ENCODE measurements around the gene PPFIBP1.
"Not testable (repeated sequence)": the region's sequence is repeated elsewhere in the genome, so short reads cannot be mapped to it uniquely, and the experiment has no call there.

Gene PPFIBP1

DNA sequence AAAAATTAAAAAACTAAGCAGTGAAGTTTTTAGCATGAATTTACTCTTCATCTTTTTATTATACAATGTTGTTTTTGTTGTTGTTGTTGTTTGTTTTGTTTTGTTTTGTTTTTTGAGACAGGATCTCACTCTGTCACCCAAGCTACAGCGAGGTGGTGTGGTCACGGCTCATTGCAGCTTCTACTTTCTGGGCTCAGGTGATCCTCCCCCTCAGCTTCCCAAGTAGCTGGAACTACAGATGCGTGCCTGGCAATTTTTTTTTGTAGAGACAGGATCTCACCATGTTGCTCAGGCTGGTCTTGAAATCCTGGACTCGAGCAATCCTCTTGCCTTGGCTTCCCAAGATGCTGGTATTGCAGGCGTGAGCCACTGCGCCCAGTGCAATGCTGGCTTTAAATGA is 11.3 kb downstream of the PPFIBP1 start:
- no peak overlapping the region for H3K4me3 ChIP-seq (ENCODE audit: low read depth, low read length)
- no peak for DNase-seq (ENCODE audit: low read depth)
- TF ChIP-seq MYC (IDR thresholded peaks at IDR 0.05; ENCODE audit: low read depth, low read length) (no peak), CTCF (IDR thresholded peaks at IDR 0.05; ENCODE audit: low read depth, low read length) (no peak), POLR2A (IDR thresholded peaks at IDR 0.05; ENCODE audit: extremely low read depth, insufficient read length) (no peak)
- TF ChIP-seq, protein P1, sequence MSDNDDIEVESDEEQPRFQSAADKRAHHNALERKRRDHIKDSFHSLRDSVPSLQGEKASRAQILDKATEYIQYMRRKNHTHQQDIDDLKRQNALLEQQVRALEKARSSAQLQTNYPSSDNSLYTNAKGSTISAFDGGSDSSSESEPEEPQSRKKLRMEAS (IDR thresholded peaks at IDR 0.05; ENCODE audit: low read depth, low read length): no peak

- no peak overlapping the region for H3K4me3 ChIP-seq (ENCODE audit: low read depth, low read length)
- no peak for DNase-seq (ENCODE audit: low read depth)
- TF ChIP-seq, protein P1 (IDR thresholded peaks at IDR 0.05; ENCODE audit: low read depth, low read length): no peak
- TF ChIP-seq POLR2A (IDR thresholded peaks at IDR 0.05; ENCODE audit: extremely low read depth, insufficient read length) (no peak), CTCF (IDR thresholded peaks at IDR 0.05; ENCODE audit: low read depth, low read length) (no peak), MYC (IDR thresholded peaks at IDR 0.05; ENCODE audit: low read depth, low read length) (no peak)
These were observed 14.1 kb downstream of the PPFIBP1 start for GRCh38 chr12:27537855-27538675.

DNA sequence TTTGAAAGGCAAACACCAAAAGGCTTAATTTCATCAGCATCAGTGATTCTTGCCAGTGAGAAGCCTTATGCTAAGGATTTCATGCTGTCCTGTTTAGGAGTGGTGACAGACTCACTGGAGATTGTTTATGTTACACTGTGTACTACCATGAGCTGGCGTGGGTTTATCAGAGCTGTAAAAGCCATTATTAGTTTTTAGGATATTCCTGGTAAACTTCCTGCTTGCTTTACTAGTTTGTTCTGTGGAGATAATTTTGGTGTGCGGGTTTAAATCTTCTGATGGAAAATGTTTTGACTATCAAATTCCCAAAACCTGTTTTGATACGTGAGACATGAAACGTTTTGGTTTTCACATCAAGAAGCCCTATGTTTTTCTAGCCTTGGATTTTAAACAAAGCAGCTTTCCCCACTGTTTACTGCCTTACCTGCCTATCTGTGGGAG is 15.2 kb downstream of the PPFIBP1 start:
- no peak for DNase-seq (ENCODE audit: low read depth)

DNA sequence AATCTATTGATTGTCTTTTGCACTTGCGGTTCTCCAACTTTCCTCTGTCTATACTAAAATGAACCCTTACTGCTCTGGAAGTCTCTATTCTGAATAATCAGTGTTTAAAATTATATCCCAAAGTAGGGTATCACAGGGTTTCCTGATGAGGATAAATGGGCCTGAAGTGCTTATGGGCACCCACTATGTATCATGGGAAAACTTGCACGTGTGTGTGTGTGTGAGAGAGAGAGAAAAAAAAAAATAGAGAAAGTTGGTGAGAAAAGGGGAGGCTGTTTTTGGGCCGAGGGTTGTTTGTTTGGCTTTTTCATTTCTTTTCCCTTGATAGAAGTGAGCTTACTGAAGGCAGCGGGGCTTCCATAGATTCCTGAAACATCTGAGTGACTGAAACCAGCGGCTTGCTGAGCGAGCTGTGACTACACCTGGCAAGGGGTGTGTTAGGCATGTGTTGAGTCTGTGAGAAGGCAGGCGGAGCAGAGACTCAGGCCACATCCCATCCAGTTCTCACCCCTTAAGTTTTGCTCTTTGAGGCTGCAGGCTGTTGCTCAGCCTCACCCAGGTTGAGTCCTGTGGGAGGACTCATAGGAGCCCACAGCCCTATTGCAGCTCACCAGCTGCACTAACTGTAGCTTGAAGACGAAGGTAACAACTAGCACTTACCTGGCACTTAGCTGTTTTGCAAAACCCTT is 17.2 kb downstream of the PPFIBP1 start:
- no peak for TF ChIP-seq POLR2A (IDR thresholded peaks at IDR 0.05; ENCODE audit: extremely low read depth, insufficient read length)

More for the DNA sequence above, 15.2 kb downstream of the PPFIBP1 start:
- no peak for TF ChIP-seq MYC (IDR thresholded peaks at IDR 0.05; ENCODE audit: low read depth, low read length)
- no peak overlapping the region for H3K4me3 ChIP-seq (ENCODE audit: low read depth, low read length)

GRCh38 chr12:27542628-27543027 is 18.6 kb downstream of the PPFIBP1 start:
- H3K4me3 ChIP-seq (ENCODE audit: low read depth, low read length): no peak overlapping the region
- no peak for DNase-seq (ENCODE audit: low read depth)
- TF ChIP-seq, protein P1 (IDR thresholded peaks at IDR 0.05; ENCODE audit: low read depth, low read length): no peak
- no peak for TF ChIP-seq CTCF (IDR thresholded peaks at IDR 0.05; ENCODE audit: low read depth, low read length)
- TF ChIP-seq MYC (IDR thresholded peaks at IDR 0.05; ENCODE audit: low read depth, low read length): no peak
- TF ChIP-seq POLR2A (IDR thresholded peaks at IDR 0.05; ENCODE audit: extremely low read depth, insufficient read length): no peak

More for the DNA sequence above, 17.2 kb downstream of the PPFIBP1 start:
- H3K4me3 ChIP-seq (ENCODE audit: low read depth, low read length): no peak overlapping the region
- no peak for DNase-seq (ENCODE audit: low read depth)

GRCh38 chr12:27544858-27545257 is 20.9 kb downstream of the PPFIBP1 start:
- not testable (repeated sequence) for H3K4me3 ChIP-seq (ENCODE audit: low read depth, low read length); DNase-seq (ENCODE audit: low read depth)

GRCh38 chr12:27545665-27546064 is 21.7 kb downstream of the PPFIBP1 start:
- DNase-seq (ENCODE audit: low read depth): no peak
- TF ChIP-seq POLR2A (IDR thresholded peaks at IDR 0.05; ENCODE audit: extremely low read depth, insufficient read length) (no peak), CTCF (IDR thresholded peaks at IDR 0.05; ENCODE audit: low read depth, low read length) (no peak), MYC (IDR thresholded peaks at IDR 0.05; ENCODE audit: low read depth, low read length) (no peak)
- TF ChIP-seq, protein P1 (IDR thresholded peaks at IDR 0.05; ENCODE audit: low read depth, low read length): no peak
- no peak overlapping the region for H3K4me3 ChIP-seq (ENCODE audit: low read depth, low read length)
